GM10847 (cell line): ENCODE results near the gene PLA2G7.

Experiments used
- POLR2A ChIP-seq: IDR thresholded peaks from 2 replicates; pipeline ENCODE4 v1.6.1; 2011; ENCODE audit not compliant: insufficient read length; ENCODE audit errors: extremely low read depth

Gene PLA2G7

DNA sequence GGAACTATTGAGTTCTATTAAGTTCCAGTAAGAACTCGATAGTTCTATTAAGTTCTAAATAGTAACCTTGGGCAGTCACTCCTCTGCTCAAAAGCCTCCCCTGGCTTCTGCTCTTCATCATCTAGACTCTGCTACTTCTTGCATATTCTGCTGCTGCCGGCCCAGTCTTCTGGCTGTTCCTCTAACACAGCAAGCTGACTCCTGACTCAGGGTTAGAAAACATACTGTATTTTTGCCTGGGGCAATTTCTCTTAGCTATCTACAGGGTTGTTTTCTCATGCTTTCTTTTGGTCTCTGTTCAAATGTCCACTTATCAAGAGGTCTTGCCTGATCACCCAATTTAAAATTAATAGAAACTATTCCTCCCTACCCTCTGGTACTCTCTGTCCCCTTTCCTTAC is 67.8 kb downstream of the PLA2G7 start:
- no peak for TF ChIP-seq POLR2A

- no peak for TF ChIP-seq POLR2A
Observed at GRCh38 chr6:46661483-46661882, 73.7 kb downstream of the PLA2G7 start.

- TF ChIP-seq POLR2A: no peak
Observed at GRCh38 chr6:46657642-46658041, 77.5 kb downstream of the PLA2G7 start.

DNA sequence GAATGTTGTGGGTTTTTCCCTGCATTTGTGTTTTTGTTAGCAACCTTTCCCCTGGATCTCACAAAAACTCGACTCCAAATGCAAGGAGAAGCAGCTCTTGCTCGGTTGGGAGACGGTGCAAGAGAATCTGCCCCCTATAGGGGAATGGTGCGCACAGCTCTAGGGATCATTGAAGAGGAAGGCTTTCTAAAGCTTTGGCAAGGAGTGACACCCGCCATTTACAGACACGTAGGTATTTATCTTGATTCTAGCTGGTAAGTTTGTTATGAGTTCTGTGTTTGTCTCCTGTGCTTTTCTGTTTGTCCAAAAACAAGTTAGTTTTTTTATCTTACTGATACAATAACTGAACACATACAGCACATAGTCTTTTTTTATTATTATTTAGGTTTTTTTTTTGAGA is 79.4 kb downstream of the PLA2G7 start:
- no peak for TF ChIP-seq POLR2A
